ENCODE data around the gene PTPRN2.
"Not testable (repeated sequence)": the region's sequence is repeated elsewhere in the genome, so short reads cannot be mapped to it uniquely, and the experiment has no call there.

The PTPRN2 gene

GRCh38 chr7:158295966-158296797 is 291.4 kb downstream of the PTPRN2 start:
- CTCF ChIA-PET: no interaction called here
- no peak for DNase-seq (ENCODE audit: low read depth, low spot score)
- H3K4me3 ChIP-seq (ENCODE audit: low read depth, low read length): no peak overlapping the region
- TF ChIP-seq CTCF (IDR thresholded peaks at IDR 0.05; ENCODE audit: insufficient read depth, low read length, missing control alignments): no peak
- POLR2A ChIA-PET: no interaction called here

- POLR2A ChIA-PET; DNase-seq (ENCODE audit: low read depth, low spot score); H3K4me3 ChIP-seq (ENCODE audit: low read depth, low read length); CTCF ChIA-PET: not testable (repeated sequence)
Observed at GRCh38 chr7:158294468-158295215, 293.0 kb downstream of the PTPRN2 start.

GRCh38 chr7:158292948-158293347 is 294.7 kb downstream of the PTPRN2 start:
- H3K4me3 ChIP-seq (ENCODE audit: low read depth, low read length): no peak overlapping the region
- ChIA-PET CTCF (no interaction called here), POLR2A (no interaction called here)
- no peak for TF ChIP-seq CTCF (IDR thresholded peaks at IDR 0.05; ENCODE audit: insufficient read depth, low read length, missing control alignments)
- no peak for DNase-seq (ENCODE audit: low read depth, low spot score)

GRCh38 chr7:158291998-158292397 is 295.6 kb downstream of the PTPRN2 start:
- no peak for DNase-seq (ENCODE audit: low read depth, low spot score)
- ChIA-PET CTCF (no interaction called here), POLR2A (no interaction called here)
- TF ChIP-seq CTCF (IDR thresholded peaks at IDR 0.05; ENCODE audit: insufficient read depth, low read length, missing control alignments): no peak
- H3K4me3 ChIP-seq (ENCODE audit: low read depth, low read length): no peak overlapping the region

GRCh38 chr7:158289761-158290523 is 297.7 kb downstream of the PTPRN2 start:
- no peak for TF ChIP-seq CTCF (IDR thresholded peaks at IDR 0.05; ENCODE audit: insufficient read depth, low read length, missing control alignments)
- H3K4me3 ChIP-seq (ENCODE audit: low read depth, low read length): no peak overlapping the region
- ChIA-PET CTCF (no interaction called here), POLR2A (no interaction called here)
- DNase-seq (ENCODE audit: low read depth, low spot score): no peak

GRCh38 chr7:158289231-158289630 is 298.4 kb downstream of the PTPRN2 start:
- ChIA-PET POLR2A (no interaction called here), CTCF (no interaction called here)
- DNase-seq (ENCODE audit: low read depth, low spot score): no peak
- no peak overlapping the region for H3K4me3 ChIP-seq (ENCODE audit: low read depth, low read length)
- TF ChIP-seq CTCF (IDR thresholded peaks at IDR 0.05; ENCODE audit: insufficient read depth, low read length, missing control alignments): no peak

Data from AG04449 (cell line).